K562 (cell line): ENCODE measurements around the gene FBXW8. TPM values are rescaled to one million over a fixed set of nuclear protein-coding genes. Genes with fewer than 3 reads are reported as not detected.
A peak's percentile ranks its signal among the peaks of the same experiment; 100 is the strongest.

ENCODE experiments used
- ATAC-seq: fragments of 200-7000 bp; cut with Tn5 transposase; 3 replicates; pipeline ENCODE4 v1.9.1; 2020; ENCODE audit warnings: moderate library complexity
- BruUV-seq: library from RNA; stranded (reverse); fragments of 400-500 nt; replicated peaks from 2 replicates; lab custom pipeline; 2021; lab: Mats Ljungman, UMichigan
- CTCF ChIA-PET: fragments of 300-600 bp; formaldehyde crosslinking; extraction: SDS; loops from one replicate; lab custom pipeline; 2021; ENCODE audit warnings: low intra/inter-chr PET ratio; lab: Yijun Ruan, JAX
- POLR2A ChIA-PET: fragments of 300-600, 350-650 bp; sonication (Branson Sonifier 250); formaldehyde crosslinking; extraction: SDS; loops from one replicate; lab custom pipeline; 2021; ENCODE audit warnings: antibody characterized with exemption, inconsistent platforms; lab: Yijun Ruan, JAX
- DNase-seq, 4 experiments: peaks; one replicate each; pipeline versions ENCODE4 v3.0.0 to v3.0.0-alpha.2; 2011 to 2018; ENCODE audit warnings: low spot score in 3 of 4, mixed read lengths in 3 of 4; ENCODE audit errors: extremely low read depth in 1 of 4
- FAIRE-seq: peaks from 2 replicates; lab custom pipeline; 2011; peaks lifted over from hg19 to GRCh38; lab: Jason Lieb, UNC
- H2AFZ ChIP-seq: 2 replicates; pipeline ENCODE4 v1.6.0; 2011; ENCODE audit warnings: low read depth, low read length, control low read depth, inconsistent platforms
- H3K27ac ChIP-seq: fragments of 200-600 bp; 3 replicates; pipeline ENCODE4 v1.8.0; 2011; ENCODE audit warnings: low read depth, mild to moderate bottlenecking, control low read depth, inconsistent platforms, low read length, moderate library complexity, mixed read lengths; ENCODE audit errors: extremely low read depth
- H3K27me3 ChIP-seq, 2 experiments: fragments of 300-600 bp in 1 of 2; 2 replicates in 1 of 2; 3 replicates in 1 of 2; pipeline versions ENCODE4 v1.6.0 to v1.8.0; 2011; ENCODE audit warnings: inconsistent platforms in 2 of 2, low read length in 2 of 2, mild to moderate bottlenecking in 1 of 2, mixed read lengths in 1 of 2, moderate library complexity in 1 of 2; ENCODE audit not compliant: control insufficient read depth in 2 of 2, insufficient read depth in 2 of 2
- H3K36me3 ChIP-seq: fragments of 300-600 bp; 3 replicates; pipeline ENCODE4 v1.8.0; 2011; ENCODE audit warnings: mild to moderate bottlenecking, low read length, inconsistent platforms; ENCODE audit not compliant: control insufficient read depth, insufficient read depth
- H3K4me1 ChIP-seq, 2 experiments: fragments of 200-600 bp in 1 of 2; replicated peaks in 1 of 2; 2 replicates in 1 of 2; 3 replicates in 1 of 2; pipeline versions ENCODE4 v1.5.1 to v1.8.0; 2011; ENCODE audit warnings: inconsistent platforms in 2 of 2, low read length in 2 of 2, mild to moderate bottlenecking in 1 of 2, mixed read lengths in 1 of 2, moderate library complexity in 1 of 2; ENCODE audit not compliant: control insufficient read depth in 2 of 2, insufficient read depth in 2 of 2
- H3K4me2 ChIP-seq: 2 replicates; pipeline ENCODE4 v1.6.1; 2011; ENCODE audit warnings: low read length, control low read depth, inconsistent platforms, mixed read lengths; ENCODE audit not compliant: insufficient read depth
- H3K4me3 ChIP-seq: fragments of 200-600 bp; sonication (generic), shearing (Covaris generic); 2 replicates; pipeline ENCODE4 v1.5.1; 2016; ENCODE audit warnings: control low read depth, inconsistent platforms
- H3K79me2 ChIP-seq: fragments of 200-600 bp; 3 replicates; pipeline ENCODE4 v1.8.0; 2011; ENCODE audit warnings: low read length, inconsistent platforms; ENCODE audit not compliant: control insufficient read depth, insufficient read depth
- H3K9ac ChIP-seq, 2 experiments: 2 replicates each; pipeline versions ENCODE4 v1.6.0 to v1.6.1; 2011; ENCODE audit warnings: low read depth in 2 of 2, low read length in 2 of 2, control low read depth in 1 of 2, inconsistent platforms in 1 of 2, mild to moderate bottlenecking in 1 of 2, mixed read lengths in 1 of 2; ENCODE audit not compliant: insufficient read depth in 1 of 2
- H3K9me1 ChIP-seq: one replicate; pipeline ENCODE4 v1.6.0; 2011; ENCODE audit warnings: inconsistent platforms, mild to moderate bottlenecking, low read length, moderate library complexity; ENCODE audit not compliant: control insufficient read depth, insufficient read depth
- H3K9me3 ChIP-seq: replicated peaks from 2 replicates; pipeline ENCODE4 v1.5.1; 2011; ENCODE audit warnings: low read depth, low read length, inconsistent platforms; ENCODE audit not compliant: control insufficient read depth, insufficient read depth
- H4K20me1 ChIP-seq: replicated peaks from 2 replicates; pipeline ENCODE4 v1.6.1; 2011; ENCODE audit warnings: low read length, inconsistent platforms, mixed read lengths; ENCODE audit not compliant: control insufficient read depth, insufficient read depth
- KAT7 ChIP-seq: sonication (generic); formaldehyde crosslinking; IDR thresholded peaks from 2 replicates; pipeline ENCODE4 v1.8.0; 2022; ENCODE audit warnings: missing genetic modification reagents, mild to moderate bottlenecking, borderline replicate concordance
- ZNF507 ChIP-seq: conservative IDR thresholded peaks from 2 replicates; pipeline ENCODE4 v1.6.1; 2017; ENCODE audit warnings: missing genetic modification characterization, missing compliant biosample characterization
- WGBS: fragments of 100-300 bp; shearing (Covaris generic); methylation state at CpG from one replicate; pipeline ENCODE4 v1.1.6; 2016; ENCODE audit warnings: low coverage, mixed read lengths; ENCODE audit not compliant: insufficient coverage; ENCODE audit errors: missing lambda C conversion rate; 5-methylcytosine and 5-hydroxymethylcytosine counted together
- in situ Hi-C: fragments of 300-500 bp; cut with MboI; formaldehyde crosslinking; loops from 4 replicates; pipeline ENCODE4 v1.15.0; 2018; ENCODE audit warnings: inconsistent platforms, mixed read lengths
- intact Hi-C: fragments of 100-400 bp; cut with micrococcal nuclease; formaldehyde crosslinking; loops from 2 replicates; pipeline ENCODE4 v1.14.2; 2022
- polyA plus RNA-seq, 8 experiments: library from polyadenylated mRNA; depleted of rRNA in 4 of 8; stranded (reverse) in 5 of 8; unstranded in 3 of 8; fragments of >200 nt; fragmentation: Nextera tagmentation in 2 of 8; fragmentation: Illumina TruSeq in 1 of 8; extraction: Ambion mirVana in 2 of 8; extraction: Trizol in 1 of 8; gene quantifications; 2 replicates each; pipeline versions ENCODE4 v1.2.1 to v1.2.3, GENCODE V29; 2011 to 2014; ENCODE audit warnings: inconsistent platforms in 1 of 8, missing spikeins in 1 of 8
- total RNA-seq, 7 experiments: library from RNA; depleted of rRNA in 6 of 7; stranded (reverse); fragments of >200 nt in 6 of 7; fragmentation: Illumina TruSeq in 2 of 7; extraction: Trizol in 2 of 7; gene quantifications; 2 replicates each; pipeline versions ENCODE4 v1.2.1 to v1.2.3, GENCODE V29; 2011 to 2021; ENCODE audit warnings: low replicate concordance in 1 of 7
- TF ChIP-seq, protein P1 (sequence below): fragments of 250-450 bp; sonication (Bioruptor Pico); IDR thresholded peaks from 2 replicates; pipeline ENCODE4 v1.5.0; 2020; ENCODE audit warnings: mild to moderate bottlenecking
- TF ChIP-seq, protein P2 (sequence below): fragments of 450-650 bp; IDR thresholded peaks from 2 replicates; pipeline ENCODE4 v1.6.1; 2016; ENCODE audit warnings: borderline replicate concordance

Gene FBXW8
- total and polyA plus RNA-seq, 9 of the 15 experiments (the other 6 are each of a cell fraction or from before 2014, with no cell fraction given), result 0.58 to 8.3 (median 4.4) TPM

DNA sequence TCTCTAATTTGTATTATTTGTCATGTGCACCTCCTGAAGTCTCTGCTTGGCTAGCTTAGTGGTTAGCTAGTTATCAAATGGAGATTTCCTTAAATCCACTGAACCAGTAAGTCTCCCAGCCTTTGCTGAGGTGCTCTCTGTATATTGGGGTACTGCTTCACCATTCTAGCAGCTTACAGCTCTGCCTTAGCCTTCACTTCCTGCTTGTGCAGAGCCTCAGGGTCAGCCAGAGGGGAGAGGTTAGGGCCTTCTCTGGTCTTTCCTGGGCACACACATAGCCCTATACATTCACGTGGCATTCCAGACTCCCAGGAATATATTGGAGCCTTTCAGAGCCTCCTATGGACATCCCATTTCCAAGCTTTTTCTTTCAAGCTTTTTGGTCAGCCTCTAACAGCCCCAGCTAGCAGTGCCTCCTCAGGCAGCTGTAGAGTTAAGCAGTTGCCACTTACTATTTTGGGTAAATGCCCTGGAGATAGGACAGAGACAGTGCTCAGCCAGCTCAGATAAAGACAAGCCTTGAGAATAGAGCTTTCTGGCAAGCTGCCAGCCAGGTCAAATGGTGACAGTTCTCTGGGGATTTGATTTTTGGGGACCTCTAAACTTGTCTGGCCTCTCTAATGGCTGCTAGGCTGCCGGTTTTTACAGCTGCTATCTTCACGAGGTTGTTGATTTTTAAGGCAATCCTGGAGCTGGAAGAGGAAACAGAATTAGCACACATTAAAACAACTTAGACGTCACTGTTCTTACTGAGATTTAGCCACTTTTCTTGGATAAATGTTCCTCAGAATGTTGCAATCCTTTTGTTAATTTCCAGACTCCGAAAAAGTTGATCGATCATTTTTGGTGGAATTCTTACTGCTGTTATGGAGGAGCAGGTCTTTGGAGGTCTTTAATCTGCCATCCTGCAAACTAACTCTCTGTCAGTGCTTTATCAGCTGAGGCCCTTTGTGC lies 32.9 kb downstream of the FBXW8 start (continued):
- 0 out of 2 replicates have a peak, but pooled peaks have one; percentile 12 for TF ChIP-seq ZNF507 (tag)

DNA sequence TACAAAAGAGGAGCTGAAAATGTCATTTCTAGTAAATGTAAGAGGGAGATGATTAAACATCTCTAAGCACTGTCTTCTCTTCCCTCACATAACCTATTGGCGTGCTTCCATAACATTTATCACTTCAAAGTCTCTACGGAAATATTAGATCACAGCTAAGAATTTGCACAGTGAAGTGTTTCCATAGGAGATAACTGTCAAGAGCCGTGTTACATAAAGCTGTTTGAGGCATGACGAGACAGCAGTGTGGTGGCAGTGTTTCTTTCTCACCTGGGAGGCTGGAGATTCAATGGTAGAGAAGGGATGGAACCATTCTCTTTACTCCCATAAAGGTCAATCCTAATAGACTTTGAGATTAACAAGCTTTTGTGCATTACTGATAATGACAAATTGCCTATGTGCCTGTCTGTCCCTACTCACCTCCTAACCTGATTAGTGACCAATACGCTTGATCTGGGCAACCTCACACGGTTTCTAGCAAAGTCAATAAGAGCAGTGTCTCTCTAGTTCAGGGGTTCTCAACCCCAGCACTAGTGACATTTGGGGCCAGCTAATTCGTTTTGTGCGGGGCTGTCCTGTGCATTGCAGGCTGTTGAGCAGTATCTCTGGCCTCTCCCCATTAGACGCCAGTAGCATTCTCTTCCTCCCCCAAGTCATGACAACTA lies 35.3 kb downstream of the FBXW8 start:
- ATAC-seq (no peak), FAIRE-seq (no peak), DNase-seq (no peak)
- 66% methylated on average over 9 of the region's 9 CpGs for WGBS
- POLR2A ChIA-PET, result interaction anchor here (1.2 kb wide), 1 partner anchor 18 kb away, joined by 3 read pairs; no protein-coding TSS in a partner anchor
- CTCF ChIA-PET, result no interaction called here
- Histone ChIP-seq H3K27me3 (no peaks in the 10 kb centered on the region), H3K36me3 (peaks cover 14% of the 10 kb centered on the region; the same call in 2 of the 3 replicates), H3K9ac (no peak overlapping the region), H3K9me1 (no peaks in the 10 kb centered on the region), H3K9me3 (no peaks in the 10 kb centered on the region; the same call in 1 of the 2 replicates), H2AFZ (no peak overlapping the region), H4K20me1 (no peaks in the 10 kb centered on the region), H3K4me1 (peaks cover 0 to 7% of the 10 kb centered on the region in 2 experiments; a peak in 2 of 5 replicates), H3K27ac (no peak overlapping the region), H3K4me3 (no peak overlapping the region), H3K4me2 (no peak overlapping the region), H3K79me2 (no peaks in the 10 kb centered on the region)
- TF ChIP-seq, protein P1, sequence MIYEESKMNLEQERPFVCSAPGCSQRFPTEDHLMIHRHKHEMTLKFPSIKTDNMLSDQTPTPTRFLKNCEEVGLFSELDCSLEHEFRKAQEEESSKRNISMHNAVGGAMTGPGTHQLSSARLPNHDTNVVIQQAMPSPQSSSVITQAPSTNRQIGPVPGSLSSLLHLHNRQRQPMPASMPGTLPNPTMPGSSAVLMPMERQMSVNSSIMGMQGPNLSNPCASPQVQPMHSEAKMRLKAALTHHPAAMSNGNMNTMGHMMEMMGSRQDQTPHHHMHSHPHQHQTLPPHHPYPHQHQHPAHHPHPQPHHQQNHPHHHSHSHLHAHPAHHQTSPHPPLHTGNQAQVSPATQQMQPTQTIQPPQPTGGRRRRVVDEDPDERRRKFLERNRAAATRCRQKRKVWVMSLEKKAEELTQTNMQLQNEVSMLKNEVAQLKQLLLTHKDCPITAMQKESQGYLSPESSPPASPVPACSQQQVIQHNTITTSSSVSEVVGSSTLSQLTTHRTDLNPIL (CRISPR knock-in tag), result no peak
- TF ChIP-seq KAT7, result no peak
- TF ChIP-seq, protein P2, sequence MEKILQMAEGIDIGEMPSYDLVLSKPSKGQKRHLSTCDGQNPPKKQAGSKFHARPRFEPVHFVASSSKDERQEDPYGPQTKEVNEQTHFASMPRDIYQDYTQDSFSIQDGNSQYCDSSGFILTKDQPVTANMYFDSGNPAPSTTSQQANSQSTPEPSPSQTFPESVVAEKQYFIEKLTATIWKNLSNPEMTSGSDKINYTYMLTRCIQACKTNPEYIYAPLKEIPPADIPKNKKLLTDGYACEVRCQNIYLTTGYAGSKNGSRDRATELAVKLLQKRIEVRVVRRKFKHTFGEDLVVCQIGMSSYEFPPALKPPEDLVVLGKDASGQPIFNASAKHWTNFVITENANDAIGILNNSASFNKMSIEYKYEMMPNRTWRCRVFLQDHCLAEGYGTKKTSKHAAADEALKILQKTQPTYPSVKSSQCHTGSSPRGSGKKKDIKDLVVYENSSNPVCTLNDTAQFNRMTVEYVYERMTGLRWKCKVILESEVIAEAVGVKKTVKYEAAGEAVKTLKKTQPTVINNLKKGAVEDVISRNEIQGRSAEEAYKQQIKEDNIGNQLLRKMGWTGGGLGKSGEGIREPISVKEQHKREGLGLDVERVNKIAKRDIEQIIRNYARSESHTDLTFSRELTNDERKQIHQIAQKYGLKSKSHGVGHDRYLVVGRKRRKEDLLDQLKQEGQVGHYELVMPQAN, result no peak
- intact Hi-C loops, result no loop called here
- in situ Hi-C loops, result no loop called here
- BruUV-seq, result no TSS peak
